Hematopoietic multipotent progenitor cell treated with erythropoietin and hydrocortisone succinate and interleukin-3 and kit ligand, for 4 days (in vitro differentiated cells): ENCODE results near the gene MVB12A.

ENCODE experiments used
- DNase-seq: peaks from one replicate; pipeline ENCODE4 v3.0.0-alpha.2; 2015

Gene MVB12A

DNA sequence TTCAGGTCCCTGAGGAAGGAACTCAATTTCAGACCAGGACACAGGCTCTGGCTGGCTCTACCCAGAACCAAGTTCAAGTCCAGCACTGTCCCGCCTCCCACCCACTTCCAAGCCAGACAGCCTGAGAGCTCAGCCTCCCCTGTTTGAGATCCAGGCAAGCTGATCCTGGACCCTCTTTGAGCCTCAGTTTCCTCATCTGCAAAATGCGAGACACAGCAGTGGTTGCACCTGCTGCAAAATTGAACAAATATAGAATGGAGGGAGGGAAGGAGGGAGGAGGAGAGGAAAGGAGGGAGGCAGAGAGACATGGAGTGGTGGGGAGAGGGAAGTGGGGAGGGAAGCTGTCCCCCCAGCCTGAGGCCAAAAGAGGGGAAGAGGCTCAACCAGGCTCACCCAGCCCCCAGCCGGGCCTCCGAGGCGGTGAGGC, 27.9 kb downstream of the MVB12A start:
- DNase-seq, result no peak

DNA sequence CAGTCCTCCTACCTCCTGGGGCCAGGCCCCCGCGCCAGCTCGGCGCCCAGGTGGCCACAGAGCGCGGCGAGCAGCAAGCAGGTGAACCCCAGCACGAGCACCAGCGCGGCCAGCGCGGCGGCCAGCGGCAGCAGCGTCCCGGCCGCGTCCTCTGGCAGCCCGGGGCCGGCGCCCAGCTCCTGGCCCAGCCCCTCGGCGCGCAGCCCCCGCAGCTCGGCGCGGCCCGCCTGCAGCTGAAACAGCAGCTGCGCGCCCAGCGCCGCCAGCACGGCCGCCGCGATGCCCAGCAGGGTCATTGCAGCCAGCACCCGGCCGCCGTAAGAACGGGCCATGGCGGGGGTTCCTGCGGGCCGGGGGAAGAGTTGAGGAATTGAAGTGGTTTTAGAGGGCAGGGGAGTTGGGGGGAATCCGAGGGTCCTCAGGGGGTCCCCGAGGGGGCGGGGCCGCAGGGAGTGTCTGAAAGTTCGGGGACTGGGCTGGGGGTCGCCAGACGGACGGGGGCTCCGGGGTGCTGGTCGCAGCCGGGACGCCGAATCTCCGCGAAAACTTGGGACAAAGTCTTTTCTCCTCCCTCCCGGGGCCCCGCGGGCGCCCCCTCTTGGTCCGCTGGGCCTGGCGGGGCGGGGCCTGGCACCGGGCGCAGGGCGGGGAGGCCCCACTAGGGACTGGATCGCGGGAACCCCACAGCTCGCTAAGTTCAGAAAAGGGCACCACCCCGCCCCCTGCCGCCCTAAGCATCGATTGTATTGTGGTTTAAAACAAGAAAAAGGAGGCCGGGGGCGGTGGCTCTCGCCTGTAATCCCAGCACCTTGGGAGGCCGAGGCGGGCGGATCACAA, 28.5 kb downstream of the MVB12A start, which contains the start of gene TMEM221:
TSS of gene TMEM221 (minus strand) at position 538 of the 837 bp plus-strand sequence. CDS start at position 332, 206 bp downstream.
- peak; percentile 69 for DNase-seq

DNA sequence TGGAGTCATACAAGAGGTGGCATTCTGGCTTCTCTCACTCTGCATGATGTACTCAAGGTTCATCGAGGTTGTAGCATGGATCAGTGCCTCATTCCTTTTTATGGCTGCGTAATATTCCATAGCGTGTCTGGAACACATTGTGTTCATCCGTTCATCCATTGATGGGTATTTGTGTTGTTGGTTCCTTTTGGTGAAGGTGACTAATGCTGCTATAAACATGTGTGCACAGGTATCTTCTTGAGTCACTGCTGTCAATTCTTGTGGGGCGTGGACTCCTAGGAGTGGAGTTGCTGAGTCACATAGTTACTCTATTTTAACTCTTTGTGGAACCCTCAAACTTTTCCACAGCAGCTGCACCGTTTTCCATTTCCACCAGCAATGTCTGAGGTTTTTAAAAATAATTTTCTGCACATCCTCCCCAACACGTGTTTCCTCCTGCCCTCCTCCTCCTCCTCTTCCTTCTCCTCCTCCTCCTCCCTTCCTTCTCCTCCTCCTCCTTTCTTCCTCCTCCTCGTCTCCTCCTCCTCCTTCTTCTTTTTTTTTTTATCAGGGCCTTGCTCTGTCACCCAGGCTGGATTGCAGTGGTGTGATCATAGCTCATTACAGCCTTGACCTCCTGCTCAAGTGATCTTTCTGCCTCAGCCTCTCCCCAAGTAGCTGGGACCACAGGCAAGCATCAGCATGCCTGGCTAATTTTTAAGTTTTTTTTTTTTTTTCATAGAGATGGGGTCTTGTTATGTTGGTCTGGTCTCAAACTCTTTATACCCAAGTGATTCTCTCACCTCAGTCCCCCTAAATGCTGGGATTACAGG, 30.6 kb downstream of the MVB12A start:
- DNase-seq, result peak; percentile 38

DNA sequence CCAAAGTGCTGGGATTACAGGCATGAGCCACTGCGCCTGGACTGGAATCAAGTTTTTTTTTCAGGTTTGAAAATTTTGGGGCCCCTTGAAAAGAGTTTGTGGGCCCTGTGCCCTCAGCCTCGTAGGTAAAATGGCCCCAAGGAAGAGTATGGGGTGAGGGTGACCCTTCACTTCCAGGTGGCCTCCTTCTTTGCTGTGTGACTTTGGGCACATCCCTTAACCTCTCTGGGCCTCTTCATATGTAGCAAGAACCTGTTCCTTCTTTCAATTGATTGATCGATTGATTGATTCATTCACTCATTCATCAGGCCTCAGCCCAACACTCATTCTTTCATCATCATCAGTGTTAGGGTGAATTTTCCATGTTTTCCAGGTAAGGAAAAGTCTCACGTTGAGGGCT, 32.0 kb downstream of the MVB12A start:
- no peak for DNase-seq

DNA sequence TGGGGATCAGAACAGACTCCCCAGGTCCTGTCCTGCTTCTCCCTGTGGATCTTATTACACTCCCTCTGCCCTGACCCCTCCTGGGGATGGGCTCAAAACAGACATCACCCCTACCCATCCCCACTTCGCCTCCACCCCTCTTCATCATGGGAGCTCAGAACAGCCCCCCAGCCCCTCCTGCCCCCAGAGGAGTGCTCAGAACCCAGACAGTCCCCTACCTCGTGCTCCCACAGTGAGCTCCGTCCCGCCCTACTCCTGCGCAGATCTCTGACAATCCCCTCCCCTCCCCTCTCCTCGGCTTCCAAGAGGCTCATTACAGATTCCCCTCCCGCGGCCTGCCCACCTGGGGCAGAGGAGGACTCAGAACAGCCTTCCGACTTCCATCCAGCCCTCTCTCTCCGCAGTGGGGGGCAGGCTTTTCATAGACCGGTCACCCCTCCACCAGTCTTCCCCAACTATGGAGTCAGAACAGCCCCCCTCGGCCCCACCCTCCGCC, 34.8 kb downstream of the MVB12A start:
- no peak for DNase-seq

DNA sequence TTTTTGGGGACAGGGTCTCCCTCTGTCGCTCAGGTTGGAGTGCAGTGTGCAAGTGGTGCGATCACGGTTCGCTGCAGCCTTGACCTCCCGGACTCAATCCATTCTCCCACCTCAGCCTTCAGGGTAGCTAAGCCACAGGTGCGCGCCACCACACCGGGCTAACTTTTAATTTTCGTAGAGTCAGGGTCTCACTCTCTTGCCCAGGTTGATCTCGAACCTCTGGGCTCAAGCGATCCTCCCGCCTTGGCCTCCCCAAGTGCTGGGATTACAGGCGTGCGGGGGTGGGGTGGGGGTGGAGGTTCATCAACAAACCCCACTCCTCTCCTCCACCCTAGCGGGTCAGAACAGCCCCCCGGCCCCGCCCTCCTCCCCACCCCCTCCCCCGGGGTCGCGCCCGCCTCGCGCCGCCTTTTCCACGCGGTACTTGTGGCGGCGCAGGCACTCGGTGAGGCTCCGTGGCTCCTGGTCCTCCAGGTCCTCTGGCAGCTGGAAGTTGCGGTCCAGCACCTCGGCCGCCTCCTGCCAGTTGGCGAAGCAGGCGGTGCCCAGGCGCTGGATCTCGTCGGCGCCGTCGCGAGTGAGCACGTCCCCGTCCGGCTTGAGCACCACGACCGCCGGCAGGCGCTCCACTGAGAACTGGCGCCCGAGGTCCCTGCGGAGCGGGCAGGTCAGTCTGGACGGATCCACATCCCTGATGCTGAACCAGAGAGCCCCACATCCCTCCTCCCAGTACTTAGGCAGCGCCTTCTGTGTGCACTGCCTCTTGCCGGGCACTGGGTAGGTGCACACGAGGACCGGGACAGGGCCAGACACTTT, 35.7 kb downstream of the MVB12A start:
- DNase-seq, result no peak

DNA sequence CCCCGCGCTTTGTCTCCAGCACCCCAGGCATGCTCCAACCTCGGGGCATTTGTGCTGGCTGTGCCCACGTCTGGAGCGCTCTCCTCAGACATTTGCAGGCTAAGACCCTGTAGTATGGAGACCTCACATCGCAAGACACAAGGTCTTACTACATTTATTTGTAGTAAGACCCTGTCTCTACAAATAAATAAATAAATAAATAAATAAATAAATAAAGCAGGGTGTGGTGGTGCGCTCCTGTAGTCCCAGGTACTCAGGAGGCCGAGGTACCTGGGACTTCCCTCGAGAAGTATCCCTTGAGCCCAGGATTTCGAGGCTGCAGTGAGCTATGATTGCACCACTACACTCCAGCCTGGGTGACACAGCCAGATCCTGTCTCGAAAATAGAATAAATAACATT, 36.3 kb downstream of the MVB12A start:
- no peak for DNase-seq

DNA sequence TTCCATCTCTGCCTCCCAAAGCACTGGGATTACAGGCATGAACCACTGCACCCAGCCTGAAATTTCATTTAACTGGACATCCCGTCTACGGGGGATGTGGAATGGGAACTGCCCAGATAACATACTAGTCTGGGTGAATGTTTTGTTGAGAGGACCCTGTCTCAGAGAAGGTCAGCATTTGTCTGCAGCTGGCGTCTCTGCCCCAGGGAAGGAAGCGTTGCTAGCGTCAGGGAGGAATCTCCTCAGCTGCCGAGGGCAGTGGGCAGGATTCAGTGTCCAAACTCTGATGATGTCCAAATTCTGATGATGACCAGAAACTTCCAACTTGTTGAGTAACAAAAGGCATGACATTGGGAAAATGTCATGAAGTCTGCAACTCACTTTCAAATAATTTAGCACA, 37.8 kb downstream of the MVB12A start:
- no peak for DNase-seq

DNA sequence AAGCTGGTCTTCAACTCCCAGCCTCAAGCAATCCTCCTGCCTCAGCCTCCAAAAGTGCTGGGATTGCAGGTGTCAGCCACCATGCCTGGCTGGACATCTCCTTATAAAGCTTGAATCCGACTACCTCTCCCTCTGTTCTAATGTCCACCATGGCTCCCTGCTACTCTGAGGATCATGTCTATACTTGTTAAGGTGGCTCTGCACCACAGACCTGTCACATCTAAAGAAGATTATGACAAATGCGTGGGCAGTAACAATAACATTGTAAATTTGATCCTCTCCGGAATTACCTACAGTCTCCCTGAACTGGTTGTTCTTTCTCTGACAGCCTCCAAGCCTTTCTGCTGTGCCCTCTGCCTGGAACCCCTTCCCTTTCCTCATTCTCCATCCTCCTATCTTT, 39.1 kb downstream of the MVB12A start:
- DNase-seq, result no peak

DNA sequence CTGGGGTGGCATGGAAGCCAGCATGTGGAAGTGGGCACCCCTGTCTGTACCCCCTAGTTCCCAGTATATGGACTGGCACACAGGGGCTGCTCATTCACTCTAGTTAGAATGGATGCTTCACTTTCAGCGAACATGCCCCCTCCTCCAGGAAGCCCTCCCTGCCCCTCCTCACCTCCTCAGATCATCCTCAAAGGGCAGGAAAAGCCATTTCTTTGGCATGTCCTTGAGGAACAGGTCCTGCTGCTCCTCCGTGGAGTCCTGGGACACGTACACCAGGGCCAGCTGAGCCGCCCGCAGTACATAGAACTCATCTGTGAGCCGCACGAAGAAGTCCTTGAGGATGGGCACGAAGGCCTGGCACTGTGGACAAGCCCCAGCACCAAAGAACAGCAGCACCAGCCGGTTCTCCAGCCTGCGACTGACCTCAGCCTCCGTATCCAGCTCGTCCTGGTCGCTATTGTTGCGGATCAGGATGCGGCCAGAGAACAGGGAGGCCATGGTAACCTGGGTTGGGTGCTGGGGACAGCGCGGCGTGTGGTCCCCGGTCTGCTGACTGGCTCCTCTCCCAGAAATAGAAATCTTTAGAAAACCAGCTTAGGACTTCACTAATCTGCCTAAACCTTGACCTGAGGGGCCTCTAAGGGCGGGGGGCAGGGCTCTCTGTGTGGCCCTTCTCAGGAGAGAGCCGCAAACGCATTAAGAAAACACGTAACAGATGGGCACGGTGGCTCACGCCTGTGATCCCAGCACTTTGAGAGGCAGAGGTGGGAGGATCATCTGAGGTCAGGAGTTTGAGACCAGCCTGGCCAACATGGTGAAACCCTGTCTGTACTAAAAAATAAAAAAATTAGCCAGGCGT, 40.8 kb downstream of the MVB12A start, which contains the start of gene NXNL1:
TSS of gene NXNL1 (minus strand) at position 555 of the 859 bp plus-strand sequence. CDS start at position 498, 57 bp downstream.
- DNase-seq, result no peak

DNA sequence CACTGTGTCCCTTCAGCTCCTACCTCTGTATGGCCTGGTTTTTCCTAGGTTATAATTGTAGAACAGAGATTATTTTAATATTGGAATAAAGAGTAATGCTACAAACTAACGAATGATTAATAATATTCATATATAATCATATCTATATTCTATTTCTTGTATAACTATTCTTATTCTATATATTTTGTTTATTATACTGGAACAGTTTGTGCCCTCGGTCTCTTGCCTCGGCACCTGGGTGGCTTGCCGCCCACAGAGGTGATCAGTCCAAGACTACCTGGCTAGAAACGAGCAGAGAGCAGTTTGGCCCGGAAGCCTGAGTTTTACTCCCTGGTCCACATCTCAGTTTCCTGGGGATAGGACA, 46.6 kb downstream of the MVB12A start:
- no peak for DNase-seq

DNA sequence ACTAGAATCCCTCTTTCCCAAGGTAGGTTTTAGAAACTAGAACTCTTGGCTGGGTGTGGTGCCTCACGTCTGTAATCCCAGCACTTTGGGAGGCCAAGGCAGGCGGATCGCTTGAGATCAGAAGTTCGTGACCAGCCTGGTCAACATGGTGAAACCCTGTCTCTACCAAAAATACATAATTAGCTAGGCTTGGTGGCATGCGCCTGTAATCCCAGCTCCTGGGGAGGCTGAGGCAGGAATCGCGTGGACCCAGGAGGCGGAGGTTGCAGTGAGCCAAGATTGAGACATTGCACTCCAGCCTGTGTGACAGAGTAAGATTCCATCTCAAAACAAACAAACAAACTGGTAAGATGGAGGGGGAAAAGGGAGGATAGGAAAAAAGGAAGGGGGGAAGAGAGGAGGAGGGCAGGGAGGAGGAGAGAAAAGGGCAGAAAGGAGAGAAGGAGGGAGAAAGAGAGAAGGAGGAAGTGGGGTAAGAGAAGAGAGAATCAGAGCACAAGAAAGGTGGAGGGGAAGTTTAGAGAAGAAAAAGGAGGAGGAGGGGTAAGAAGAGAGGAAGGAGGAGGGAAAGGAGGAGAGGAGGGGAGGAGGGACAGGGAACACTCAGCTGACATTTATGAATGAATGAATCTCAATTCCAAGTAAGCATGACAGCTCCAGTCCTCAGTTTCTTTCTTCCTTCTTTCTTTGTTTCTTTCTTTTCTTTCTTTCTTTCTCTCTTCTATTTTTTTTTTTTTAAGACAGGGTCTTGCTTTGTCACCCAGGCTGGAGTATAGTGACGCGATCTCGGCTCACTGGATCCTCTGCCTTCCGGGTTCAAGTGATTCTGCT, 47.8 kb downstream of the MVB12A start:
- DNase-seq, result no peak

DNA sequence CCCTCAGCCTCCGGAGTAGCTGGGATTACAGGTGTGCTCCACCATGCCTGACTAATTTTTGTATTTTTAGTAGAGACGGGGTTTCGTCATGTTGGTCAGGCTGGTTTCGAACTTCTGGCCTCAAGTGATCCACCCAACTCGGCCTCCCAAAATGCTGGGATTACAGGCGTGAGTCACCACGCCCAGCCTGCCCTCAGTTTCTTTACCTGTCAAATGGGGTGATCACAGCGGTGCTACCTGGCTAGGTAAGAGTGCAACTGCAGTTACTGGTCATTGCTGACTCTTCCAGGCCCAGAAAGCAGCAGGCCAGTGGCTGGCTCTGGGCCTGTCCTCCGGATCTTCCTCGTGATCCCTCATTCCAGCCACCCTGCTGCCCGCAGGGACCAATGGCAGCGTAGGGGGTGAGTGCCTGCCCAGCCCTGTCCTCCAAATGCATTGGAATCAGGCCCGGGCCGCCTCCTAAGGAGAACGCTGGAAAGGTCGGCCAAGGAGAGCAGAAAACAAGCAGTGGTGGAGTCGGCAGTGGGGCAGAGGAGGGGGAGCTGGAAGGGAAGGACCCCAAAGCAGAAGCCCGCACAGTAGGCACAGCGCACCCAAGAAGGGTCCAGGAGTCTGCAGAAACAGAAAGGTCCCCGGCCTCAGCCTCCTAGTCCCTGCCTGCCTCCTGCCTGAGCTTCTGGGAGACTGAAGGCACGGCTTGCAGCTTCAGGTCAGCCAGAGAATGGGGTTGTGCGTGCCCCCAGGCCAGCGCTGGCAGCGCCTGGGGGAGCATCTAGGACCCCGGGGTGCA, 48.6 kb downstream of the MVB12A start:
- no peak for DNase-seq

DNA sequence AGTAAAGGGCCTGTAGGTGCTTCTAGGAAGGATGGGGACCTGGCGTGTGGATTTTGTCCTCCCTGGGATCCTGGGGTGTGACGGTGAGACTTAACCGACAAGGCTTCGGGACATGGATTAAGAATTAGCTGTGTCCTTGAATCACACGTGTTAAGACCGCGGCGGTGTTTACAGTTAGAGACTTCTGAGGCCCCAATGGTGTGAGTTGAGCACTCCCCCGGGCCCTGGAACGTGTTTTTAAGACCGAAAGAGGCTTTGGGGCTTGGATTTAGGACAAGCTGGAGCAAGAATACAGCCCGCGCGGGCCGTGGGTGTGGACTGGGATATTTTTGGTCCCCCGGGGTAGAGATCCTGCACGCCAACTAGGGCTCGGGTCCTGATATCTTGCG, 49.2 kb downstream of the MVB12A start:
- DNase-seq, result no peak

DNA sequence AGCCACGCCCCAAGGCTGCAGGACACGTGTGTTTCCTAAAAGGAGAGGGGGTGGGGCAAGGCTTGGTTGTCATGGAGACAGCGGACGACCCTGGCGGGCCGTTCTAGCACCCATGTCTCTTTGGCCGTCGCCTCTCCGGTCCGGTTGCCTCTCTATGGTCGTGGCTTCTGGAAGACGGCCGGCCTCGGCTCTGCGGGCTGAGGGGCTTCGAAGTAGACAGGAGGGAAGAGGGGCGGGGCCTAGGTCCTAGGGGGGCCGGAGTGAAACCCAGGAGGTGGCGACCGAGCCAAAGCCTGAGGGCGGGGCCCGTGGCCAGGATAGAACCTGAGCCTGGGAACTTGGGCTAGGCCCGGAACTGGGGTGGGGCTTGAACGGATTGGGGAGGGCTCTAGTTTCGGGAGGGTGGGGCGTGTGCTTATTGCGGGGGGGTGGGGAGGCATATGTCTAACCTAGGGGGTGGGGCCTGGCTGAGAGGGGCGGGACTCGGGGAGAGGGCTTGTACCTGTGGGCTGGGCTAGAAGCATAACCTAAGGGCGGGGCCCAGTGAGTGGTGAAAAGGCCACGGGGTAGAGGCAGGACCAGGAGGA, 49.7 kb downstream of the MVB12A start:
- peak; percentile 97 for DNase-seq

DNA sequence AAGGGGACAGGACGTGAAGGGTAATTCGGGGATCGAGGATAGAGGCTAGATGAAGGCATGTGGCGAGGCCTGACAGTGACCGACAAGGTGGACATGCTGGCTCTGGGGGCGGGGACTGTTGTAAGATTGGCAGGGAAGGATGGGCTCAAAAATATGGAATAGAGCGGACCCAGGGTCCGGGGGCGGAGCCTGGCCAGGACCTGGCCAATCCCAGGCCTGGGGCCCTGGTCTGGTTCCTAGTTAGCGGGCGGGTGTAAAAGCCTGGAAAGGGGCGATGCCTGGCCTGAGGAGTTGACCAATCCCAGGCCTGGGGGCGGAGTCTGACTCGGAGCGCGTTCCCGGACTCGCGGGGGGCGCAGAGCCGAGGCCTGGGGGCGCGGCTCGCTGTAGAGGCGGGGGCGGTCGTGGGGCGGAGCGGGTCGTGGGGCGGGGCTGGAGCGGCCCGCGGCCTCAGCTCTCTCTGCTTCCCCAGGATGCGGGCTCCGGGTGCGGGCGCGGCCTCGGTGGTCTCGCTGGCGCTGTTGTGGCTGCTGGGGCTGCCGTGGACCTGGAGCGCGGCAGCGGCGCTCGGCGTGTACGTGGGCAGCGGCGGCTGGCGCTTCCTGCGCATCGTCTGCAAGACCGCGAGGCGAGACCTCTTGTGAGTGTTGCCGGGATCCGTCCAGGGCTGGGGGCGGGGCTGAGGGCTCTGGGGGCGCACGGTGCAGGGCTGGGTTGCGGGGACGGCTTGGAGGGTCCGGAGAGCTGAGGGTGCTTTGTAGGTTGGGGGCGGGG, 50.4 kb downstream of the MVB12A start, which contains the start of gene SLC27A1:
TSS of gene SLC27A1 (plus strand) at position 457 of the 774 bp plus-strand sequence. CDS start at position 474, 17 bp downstream.
- peak; percentile 100 for DNase-seq

DNA sequence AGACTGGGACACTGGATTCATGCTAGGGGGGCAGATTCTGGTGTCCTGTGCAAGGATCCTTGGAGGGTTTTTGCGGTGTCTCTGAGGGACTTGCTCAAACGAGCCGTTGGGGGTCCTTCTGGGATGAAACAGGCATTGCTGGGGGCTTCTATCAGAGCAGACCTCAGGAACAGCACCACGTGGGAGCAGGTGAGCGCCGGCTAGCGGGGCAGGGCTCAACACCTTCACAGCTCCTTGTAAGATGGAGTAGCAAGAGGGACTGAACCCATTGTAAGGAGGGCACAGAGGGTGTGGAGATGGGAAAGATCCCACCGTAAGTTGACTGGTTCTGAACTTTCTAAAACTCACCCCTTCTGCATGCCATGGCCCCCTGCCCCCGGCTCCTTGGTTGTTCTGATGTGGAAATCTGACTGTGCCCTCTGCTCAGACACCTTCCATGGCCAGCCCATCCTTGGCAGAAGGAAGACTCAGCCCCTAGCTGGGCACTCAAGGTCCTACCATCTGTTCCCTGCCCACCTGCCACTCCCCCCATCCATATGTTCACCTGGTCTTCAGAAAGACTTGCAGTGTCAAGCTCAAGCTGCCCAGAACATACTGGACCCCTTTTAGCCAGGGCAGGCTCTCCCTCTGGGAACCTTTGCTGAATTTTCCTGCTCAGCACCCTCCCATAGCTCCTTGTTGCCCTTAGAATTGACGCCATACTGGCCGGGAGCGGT, 51.7 kb downstream of the MVB12A start:
- DNase-seq, result no peak

DNA sequence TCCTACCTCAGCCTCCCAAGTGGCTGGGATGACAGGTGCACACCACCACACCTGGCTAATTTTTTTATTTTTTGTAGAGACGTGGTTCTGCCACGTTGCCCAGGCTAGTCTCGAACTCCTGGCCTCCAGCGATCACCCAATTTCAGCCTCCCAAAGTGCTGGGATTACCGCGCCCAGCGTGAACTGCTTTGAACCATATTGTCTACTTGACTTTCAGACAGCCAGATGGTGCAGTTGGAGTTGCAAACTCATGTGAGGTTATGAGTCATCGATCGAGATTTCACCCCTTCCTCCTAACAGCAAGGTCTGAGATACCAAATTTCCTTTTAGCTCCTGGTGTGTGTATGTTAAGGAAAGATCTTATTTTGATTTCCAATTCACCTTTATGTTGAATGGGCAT, 53.2 kb downstream of the MVB12A start:
- DNase-seq, result peak; percentile 76
